Measurements from ENCODE around the gene PHACTR1. TPM values are rescaled to one million over a fixed set of nuclear protein-coding genes. Genes with fewer than 3 reads are reported as not detected.

Gene PHACTR1
- total and polyA plus RNA-seq, 9 of the 15 experiments (the other 6 are each of a cell fraction or from before 2014, with no cell fraction given), result 11.5 to 32.6 (median 22.0) TPM

DNA sequence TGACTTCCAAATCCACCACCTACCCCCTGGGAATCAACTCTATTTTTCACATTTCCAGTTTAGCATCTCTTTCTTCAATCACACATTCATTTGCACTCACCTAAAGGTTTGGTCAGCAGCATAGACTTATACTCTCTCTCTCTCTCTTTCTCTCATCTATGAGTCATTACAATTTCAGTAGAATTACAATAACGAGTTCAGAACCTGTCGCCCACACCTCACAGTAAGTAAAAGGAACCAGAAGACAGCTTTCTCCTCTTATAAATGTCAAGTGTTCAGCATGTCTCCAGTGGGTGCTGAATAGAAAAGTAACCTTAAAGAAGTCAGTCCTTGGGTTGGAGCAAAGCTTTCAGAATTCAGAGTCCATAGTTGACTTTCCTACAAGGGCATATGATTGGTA is 1.1 kb upstream of the PHACTR1 start:
- Histone ChIP-seq H3K9ac (ENCODE audit: insufficient read depth in 1 of 2, low read depth in 2 of 2, low read length in 2 of 2) (no peak overlapping the region), H2AFZ (ENCODE audit: low read depth, low read length) (no peak overlapping the region), H3K4me1 (replicated peaks in 1 of 2; ENCODE audit: control insufficient read depth in 2 of 2, insufficient read depth in 2 of 2, low read length in 2 of 2) (no peaks in the 10 kb centered on the region), H3K4me2 (ENCODE audit: insufficient read depth, low read length) (no peak overlapping the region), H3K9me3 (replicated peaks; ENCODE audit: control insufficient read depth, insufficient read depth, low read depth, low read length) (no peaks in the 10 kb centered on the region), H3K4me3 (no peak overlapping the region), H3K36me3 (ENCODE audit: control insufficient read depth, insufficient read depth, low read length) (no peaks in the 10 kb centered on the region), H3K27me3 (ENCODE audit: control insufficient read depth in 2 of 2, insufficient read depth in 2 of 2, low read length in 2 of 2) (0 out of 5 replicates have a peak, but pooled peaks cover 0 to 3% of the 10 kb centered on the region in 2 experiments), H3K27ac (ENCODE audit: extremely low read depth, low read depth, low read length) (no peak overlapping the region), H3K9me1 (ENCODE audit: control insufficient read depth, insufficient read depth, low read length) (no peaks in the 10 kb centered on the region), H4K20me1 (replicated peaks; ENCODE audit: control insufficient read depth, insufficient read depth, low read length) (no peaks in the 10 kb centered on the region), H3K79me2 (ENCODE audit: control insufficient read depth, insufficient read depth, low read length) (no peaks in the 10 kb centered on the region)
- DNase-seq (ENCODE audit: extremely low read depth in 1 of 4, low spot score in 3 of 4), result no peak
- BruUV-seq (replicated peaks), result no TSS peak
- WGBS (ENCODE audit: insufficient coverage, low coverage, missing lambda C conversion rate), result 0% methylated on average over 2 of the region's 2 CpGs
- no peak for TF ChIP-seq ARID2 (IDR thresholded peaks at IDR 0.05)
- no peak for TF ChIP-seq POLR2A (conservative IDR thresholded peaks at IDR 0.05)
- no peak for TF ChIP-seq ZFP1 (CRISPR knock-in tag; IDR thresholded peaks at IDR 0.05)
- ChIA-PET POLR2A (no interaction called here), CTCF (ENCODE audit: low intra/inter-chr PET ratio) (no interaction called here)
- intact Hi-C loops (cut with micrococcal nuclease) (no loop called here), in situ Hi-C loops (cut with MboI) (no loop called here)
- no peak for ATAC-seq
- FAIRE-seq, result no peak

DNA sequence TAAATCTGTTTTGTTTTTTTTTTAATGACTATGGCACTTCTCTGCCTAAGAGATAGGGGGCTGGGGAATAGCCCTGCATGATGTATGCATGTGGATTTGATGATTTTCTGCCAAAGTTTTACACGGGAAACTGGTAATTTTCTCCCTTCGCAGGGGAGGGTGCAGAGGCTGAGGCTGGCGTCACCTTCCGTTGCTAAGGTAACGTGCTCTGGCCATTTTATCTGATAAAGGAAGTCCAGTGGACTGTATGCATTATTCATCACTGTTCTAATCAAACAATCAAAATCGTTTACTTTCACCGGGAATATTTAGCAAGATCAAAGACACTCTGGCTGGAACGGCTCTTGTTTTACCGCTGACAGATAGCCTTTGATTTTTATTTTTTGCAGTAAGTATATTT is 789 bp downstream of the PHACTR1 start:
- intact Hi-C loops (cut with micrococcal nuclease) (no loop called here), in situ Hi-C loops (cut with MboI) (no loop called here)
- H3K9ac ChIP-seq (ENCODE audit: insufficient read depth in 1 of 2, low read depth in 2 of 2, low read length in 2 of 2), result no peak overlapping the region
- ATAC-seq, result no peak
- TF ChIP-seq RFX1 (IDR thresholded peaks at IDR 0.05), result peak; percentile 64
- no peak for TF ChIP-seq ZNF778 (CRISPR knock-in tag; IDR thresholded peaks at IDR 0.05)
- ChIA-PET CTCF (ENCODE audit: low intra/inter-chr PET ratio) (no interaction called here), POLR2A (no interaction called here)
- no peak overlapping the region for H2AFZ ChIP-seq (ENCODE audit: low read depth, low read length)
- no peaks in the 10 kb centered on the region for H3K9me3 ChIP-seq (replicated peaks; ENCODE audit: control insufficient read depth, insufficient read depth, low read depth, low read length)
- DNase-seq (ENCODE audit: extremely low read depth in 1 of 4, low spot score in 3 of 4), result no peak
- no TSS peak for BruUV-seq (replicated peaks)
- WGBS (ENCODE audit: insufficient coverage, low coverage, missing lambda C conversion rate), result 0% methylated on average over 9 of the region's 9 CpGs
- H3K27ac ChIP-seq (ENCODE audit: extremely low read depth, low read depth, low read length), result no peak overlapping the region
- no peak overlapping the region for H3K4me3 ChIP-seq
- H3K9me1 ChIP-seq (ENCODE audit: control insufficient read depth, insufficient read depth, low read length), result no peaks in the 10 kb centered on the region
- 0 out of 5 replicates have a peak, but pooled peaks cover 0 to 3% of the 10 kb centered on the region in 2 experiments for H3K27me3 ChIP-seq (ENCODE audit: control insufficient read depth in 2 of 2, insufficient read depth in 2 of 2, low read length in 2 of 2)
- H3K36me3 ChIP-seq (ENCODE audit: control insufficient read depth, insufficient read depth, low read length), result no peaks in the 10 kb centered on the region
- H3K4me2 ChIP-seq (ENCODE audit: insufficient read depth, low read length), result no peak overlapping the region
- FAIRE-seq, result no peak
- no peaks in the 10 kb centered on the region for H3K79me2 ChIP-seq (ENCODE audit: control insufficient read depth, insufficient read depth, low read length)
- H3K4me1 ChIP-seq (replicated peaks in 1 of 2; ENCODE audit: control insufficient read depth in 2 of 2, insufficient read depth in 2 of 2, low read length in 2 of 2), result no peaks in the 10 kb centered on the region
- H4K20me1 ChIP-seq (replicated peaks; ENCODE audit: control insufficient read depth, insufficient read depth, low read length), result no peaks in the 10 kb centered on the region
